Neural progenitor cell (in vitro differentiated cells): ENCODE data around the gene MSRB2. TPM values are rescaled to one million over a fixed set of nuclear protein-coding genes. Genes with fewer than 3 reads are reported as not detected.

Experiments used
- DNase-seq: peaks from one replicate; pipeline ENCODE4 v3.0.0-alpha.2; 2016; ENCODE audit warnings: low spot score
- H2AFZ ChIP-seq: fragments of 200-600 bp; sonication (generic); replicated peaks from 2 replicates; pipeline ENCODE4 v1.6.1; 2016; ENCODE audit warnings: antibody characterized with exemption
- H3F3A ChIP-seq: fragments of 200-600 bp; sonication (generic); 2 replicates; pipeline ENCODE4 v1.6.1; 2016; ENCODE audit warnings: antibody characterized with exemption, low read depth
- H3K27ac ChIP-seq: fragments of 200-600 bp; sonication (generic); 2 replicates; pipeline ENCODE4 v1.5.1; 2016; ENCODE audit warnings: mild to moderate bottlenecking
- H3K27me3 ChIP-seq: fragments of 200-600 bp; sonication (generic); 2 replicates; pipeline ENCODE4 v1.6.1; 2016; ENCODE audit warnings: mild to moderate bottlenecking, moderate library complexity
- H3K36me3 ChIP-seq: fragments of 200-600 bp; sonication (generic); 2 replicates; pipeline ENCODE4 v1.5.1; 2016
- H3K4me1 ChIP-seq: fragments of 200-600 bp; sonication (generic); 2 replicates; pipeline ENCODE4 v1.6.1; 2016; ENCODE audit warnings: mixed run types
- H3K4me2 ChIP-seq: fragments of 200-600 bp; sonication (generic); 2 replicates; pipeline ENCODE4 v1.6.1; 2016
- H3K4me3 ChIP-seq: fragments of 200-600 bp; sonication (generic); 2 replicates; pipeline ENCODE4 v1.5.1; 2016
- H3K79me2 ChIP-seq: fragments of 200-600 bp; sonication (generic); 2 replicates; pipeline ENCODE4 v1.6.1; 2016; ENCODE audit warnings: low read depth
- H3K9ac ChIP-seq: fragments of 200-600 bp; sonication (generic); 2 replicates; pipeline ENCODE4 v1.6.1; 2016
- H3K9me3 ChIP-seq: fragments of 200-600 bp; sonication (generic); 2 replicates; pipeline ENCODE4 v1.5.1; 2016; ENCODE audit warnings: low read depth
- H4K20me1 ChIP-seq: fragments of 200-600 bp; sonication (generic); 2 replicates; pipeline ENCODE4 v1.6.1; 2016; ENCODE audit warnings: low read depth
- H3K27ac Mint-ChIP-seq: 3 replicates; pipeline ENCODE4 v1.8.0; 2021; ENCODE audit warnings: mixed read lengths
- H3K27me3 Mint-ChIP-seq: 2 replicates; pipeline ENCODE4 v1.8.0; 2022; ENCODE audit warnings: low read depth, mild to moderate bottlenecking, inconsistent platforms, moderate library complexity, mixed read lengths; ENCODE audit not compliant: insufficient read depth
- H3K36me3 Mint-ChIP-seq: 3 replicates; pipeline ENCODE4 v1.8.0; 2021; ENCODE audit warnings: mixed read lengths
- H3K4me1 Mint-ChIP-seq: 3 replicates; pipeline ENCODE4 v1.8.0; 2021; ENCODE audit warnings: mixed read lengths
- H3K4me3 Mint-ChIP-seq: 3 replicates; pipeline ENCODE4 v1.8.0; 2021; ENCODE audit warnings: mild to moderate bottlenecking, moderate library complexity, mixed read lengths
- H3K9me3 Mint-ChIP-seq: 3 replicates; pipeline ENCODE4 v1.8.0; 2020; ENCODE audit warnings: mixed read lengths
- EZH2 ChIP-seq: fragments of 200-600 bp; sonication (generic); IDR thresholded peaks from 2 replicates; pipeline ENCODE4 v1.6.1; 2017; ENCODE audit warnings: antibody characterized with exemption, mild to moderate bottlenecking, moderate library complexity
- EZH2phosphoT487 ChIP-seq: fragments of 200-600 bp; sonication (generic); IDR thresholded peaks from 2 replicates; pipeline ENCODE4 v1.6.1; 2017; ENCODE audit warnings: antibody characterized with exemption
- total RNA-seq: library from RNA; depleted of rRNA; stranded (reverse); fragments of >200 nt; gene quantifications from 2 replicates; pipeline ENCODE4 v1.2.3, GENCODE V29; 2015; ENCODE audit warnings: low replicate concordance
- TF ChIP-seq, protein P1 (sequence below): fragments of 200-600 bp; sonication (generic); IDR thresholded peaks from 2 replicates; pipeline ENCODE4 v1.5.1; 2017; ENCODE audit warnings: antibody characterized with exemption, mild to moderate bottlenecking

Gene MSRB2
- total RNA-seq: 15.2 and 17.2 TPM in 2 replicates

DNA sequence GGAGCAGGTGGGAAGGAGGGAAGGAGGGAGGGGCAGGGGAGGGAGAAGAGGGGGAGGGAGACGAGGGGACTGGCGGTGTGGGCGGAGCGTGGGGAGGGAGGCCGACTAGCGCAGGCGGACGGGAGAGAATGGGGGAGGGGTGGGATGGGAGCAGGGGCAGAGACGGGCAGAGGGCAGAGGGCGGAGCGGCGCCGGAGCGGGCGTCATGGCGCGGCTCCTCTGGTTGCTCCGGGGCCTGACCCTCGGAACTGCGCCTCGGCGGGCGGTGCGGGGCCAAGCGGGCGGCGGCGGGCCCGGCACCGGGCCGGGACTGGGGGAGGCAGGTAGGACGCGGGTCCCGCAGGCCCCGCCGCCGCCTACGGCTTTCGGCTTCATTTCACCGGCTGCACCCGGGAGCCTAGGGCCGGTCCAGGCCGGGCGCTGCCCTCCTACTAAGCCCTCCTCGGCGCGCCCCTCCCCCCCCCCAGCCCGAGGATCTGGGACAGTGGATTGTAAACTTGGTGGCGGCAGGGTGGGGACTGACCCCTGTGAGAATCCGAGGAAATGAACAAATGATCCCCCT lies at the start of gene MSRB2:
Gene MSRB2, plus strand, starts transcription at position 176 of the 562 bp plus-strand sequence. Its CDS starts 30 bp downstream, at position 206.
- peak within 1 kb of the TSS; percentile 47 for H3K9ac ChIP-seq
- Mint-ChIP-seq H3K4me3 (peak within 1 kb of the TSS; percentile 95), H3K36me3 (peaks cover 20% of the 10 kb centered on the region), H3K9me3 (peaks cover 19% of the 10 kb centered on the region), H3K27ac (peak within 1 kb of the TSS; percentile 82), H3K27me3 (no peaks in the 10 kb centered on the region), H3K4me1 (peaks cover 18% of the 10 kb centered on the region)
- peak within 1 kb of the TSS; percentile 76 for H2AFZ ChIP-seq
- peaks cover 4% of the 10 kb centered on the region for H4K20me1 ChIP-seq
- peak; percentile 96 for DNase-seq
- H3K27me3 ChIP-seq: no peaks in the 10 kb centered on the region
- no peaks in the 10 kb centered on the region for H3K9me3 ChIP-seq
- H3K4me2 ChIP-seq: peak within 1 kb of the TSS; percentile 89
- H3F3A ChIP-seq: peaks cover 20% of the 10 kb centered on the region
- no peaks in the 10 kb centered on the region for H3K36me3 ChIP-seq
- peak within 1 kb of the TSS; percentile 38 for H3K27ac ChIP-seq
- H3K79me2 ChIP-seq: peaks cover 22% of the 10 kb centered on the region
- TF ChIP-seq EZH2 (no peak), EZH2phosphoT487 (no peak)
- TF ChIP-seq, protein P1, sequence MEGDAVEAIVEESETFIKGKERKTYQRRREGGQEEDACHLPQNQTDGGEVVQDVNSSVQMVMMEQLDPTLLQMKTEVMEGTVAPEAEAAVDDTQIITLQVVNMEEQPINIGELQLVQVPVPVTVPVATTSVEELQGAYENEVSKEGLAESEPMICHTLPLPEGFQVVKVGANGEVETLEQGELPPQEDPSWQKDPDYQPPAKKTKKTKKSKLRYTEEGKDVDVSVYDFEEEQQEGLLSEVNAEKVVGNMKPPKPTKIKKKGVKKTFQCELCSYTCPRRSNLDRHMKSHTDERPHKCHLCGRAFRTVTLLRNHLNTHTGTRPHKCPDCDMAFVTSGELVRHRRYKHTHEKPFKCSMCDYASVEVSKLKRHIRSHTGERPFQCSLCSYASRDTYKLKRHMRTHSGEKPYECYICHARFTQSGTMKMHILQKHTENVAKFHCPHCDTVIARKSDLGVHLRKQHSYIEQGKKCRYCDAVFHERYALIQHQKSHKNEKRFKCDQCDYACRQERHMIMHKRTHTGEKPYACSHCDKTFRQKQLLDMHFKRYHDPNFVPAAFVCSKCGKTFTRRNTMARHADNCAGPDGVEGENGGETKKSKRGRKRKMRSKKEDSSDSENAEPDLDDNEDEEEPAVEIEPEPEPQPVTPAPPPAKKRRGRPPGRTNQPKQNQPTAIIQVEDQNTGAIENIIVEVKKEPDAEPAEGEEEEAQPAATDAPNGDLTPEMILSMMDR: no peak
- peak within 1 kb of the TSS; percentile 86 for H3K4me3 ChIP-seq
- peaks cover 21% of the 10 kb centered on the region for H3K4me1 ChIP-seq

DNA sequence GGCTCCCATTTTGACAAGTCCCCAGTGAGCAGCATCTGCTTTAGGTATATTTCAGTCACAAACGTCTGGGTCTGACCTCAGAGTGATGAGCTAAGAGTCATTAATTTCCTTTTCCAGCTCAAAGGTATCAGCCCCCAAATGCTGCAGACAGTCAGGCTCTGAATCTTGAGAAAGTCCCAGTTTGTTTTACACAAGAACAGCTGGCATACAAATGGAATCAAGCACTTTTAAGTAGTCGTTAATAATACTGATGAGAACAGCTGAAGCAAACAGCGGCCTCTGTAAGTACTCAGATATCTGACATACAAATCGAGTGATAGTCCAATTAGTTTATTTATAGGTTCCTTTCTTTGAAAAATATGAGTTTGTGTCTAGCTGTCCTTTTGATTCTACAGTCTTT lies 49.4 kb upstream of the MSRB2 start:
- Histone ChIP-seq H3K9ac (no peak overlapping the region), H3K36me3 (no peaks in the 10 kb centered on the region), H3F3A (no peaks in the 10 kb centered on the region), H3K4me2 (no peak overlapping the region), H4K20me1 (no peaks in the 10 kb centered on the region), H3K4me1 (no peaks in the 10 kb centered on the region), H3K9me3 (no peaks in the 10 kb centered on the region), H3K27me3 (no peaks in the 10 kb centered on the region), H2AFZ (peak overlapping the region; percentile 26), H3K27ac (no peak overlapping the region), H3K79me2 (no peaks in the 10 kb centered on the region), H3K4me3 (no peak overlapping the region)
- no peak for TF ChIP-seq EZH2
- TF ChIP-seq EZH2phosphoT487: no peak
- TF ChIP-seq, protein P1: no peak
- peaks cover 9% of the 10 kb centered on the region for H3K4me1 Mint-ChIP-seq
- no peak overlapping the region for H3K4me3 Mint-ChIP-seq
- H3K36me3 Mint-ChIP-seq: no peaks in the 10 kb centered on the region
- H3K27me3 Mint-ChIP-seq: peaks cover 2% of the 10 kb centered on the region
- no peaks in the 10 kb centered on the region for H3K9me3 Mint-ChIP-seq
- H3K27ac Mint-ChIP-seq: no peak overlapping the region
- no peak for DNase-seq

DNA sequence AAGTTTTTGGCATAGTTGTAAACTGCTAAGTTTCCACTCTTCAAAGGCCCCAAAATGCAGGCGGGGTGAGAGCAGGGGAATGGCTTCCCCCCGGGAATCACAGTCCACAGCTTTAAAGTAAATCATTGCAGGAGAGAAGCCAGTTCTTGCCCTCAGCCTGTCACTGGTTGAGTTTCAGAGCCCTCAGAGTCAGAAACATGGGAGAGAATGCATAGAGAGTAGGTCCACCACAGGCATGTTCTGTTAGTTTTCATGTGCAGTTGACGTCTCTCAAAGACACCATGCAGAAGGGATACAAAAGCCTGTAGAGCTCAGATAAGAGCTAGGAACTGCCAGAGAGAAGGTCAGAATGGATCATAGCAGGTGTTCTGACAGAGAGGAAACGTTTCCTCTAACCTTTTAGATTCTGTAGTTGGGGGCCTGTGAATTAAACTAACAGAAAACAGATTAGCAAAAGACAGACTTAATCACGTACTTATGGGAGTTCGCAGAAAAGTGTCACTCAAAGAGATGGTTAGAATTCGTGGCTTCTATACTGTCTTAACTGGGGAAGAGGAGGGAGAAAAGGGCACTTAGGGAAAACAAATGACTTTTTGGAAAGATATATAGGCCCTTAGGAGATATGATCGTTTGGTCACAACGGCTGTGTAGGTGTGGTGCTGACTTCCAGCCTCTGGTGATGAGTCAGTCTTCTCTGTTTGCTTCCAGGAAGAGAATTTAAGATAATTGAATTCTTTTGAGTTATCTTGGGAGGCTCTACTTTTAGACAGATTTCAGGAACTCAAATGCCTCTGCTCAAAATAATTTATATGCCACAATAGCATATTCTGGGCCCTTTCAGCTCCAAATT lies 48.0 kb upstream of the MSRB2 start:
- Mint-ChIP-seq H3K4me1 (peaks cover 13% of the 10 kb centered on the region), H3K36me3 (no peaks in the 10 kb centered on the region), H3K9me3 (no peaks in the 10 kb centered on the region), H3K27ac (no peak overlapping the region), H3K27me3 (peaks cover 2% of the 10 kb centered on the region), H3K4me3 (no peak overlapping the region)
- Histone ChIP-seq H3K79me2 (no peaks in the 10 kb centered on the region), H2AFZ (peak overlapping the region; percentile 40), H3K9me3 (no peaks in the 10 kb centered on the region), H3K27ac (no peak overlapping the region), H3K27me3 (no peaks in the 10 kb centered on the region), H4K20me1 (no peaks in the 10 kb centered on the region), H3K4me2 (no peak overlapping the region), H3K36me3 (no peaks in the 10 kb centered on the region), H3F3A (no peaks in the 10 kb centered on the region), H3K4me3 (no peak overlapping the region), H3K4me1 (no peaks in the 10 kb centered on the region), H3K9ac (no peak overlapping the region)
- TF ChIP-seq EZH2phosphoT487 (no peak), EZH2 (no peak)
- TF ChIP-seq, protein P1: no peak
- no peak for DNase-seq
